HG03378 (cell line): ENCODE measurements around the gene ANO2.
"Not testable (repeated sequence)": the region's sequence is repeated elsewhere in the genome, so short reads cannot be mapped to it uniquely, and the experiment has no call there.

Experiments
- ATAC-seq: cut with Tn5 transposase; IDR thresholded peaks from one replicate; pipeline ENCODE4 v1.9.1; 2021; ENCODE audit warnings: mild to moderate bottlenecking, moderate library complexity; ENCODE audit not compliant: unreplicated experiment

The ANO2 gene

DNA sequence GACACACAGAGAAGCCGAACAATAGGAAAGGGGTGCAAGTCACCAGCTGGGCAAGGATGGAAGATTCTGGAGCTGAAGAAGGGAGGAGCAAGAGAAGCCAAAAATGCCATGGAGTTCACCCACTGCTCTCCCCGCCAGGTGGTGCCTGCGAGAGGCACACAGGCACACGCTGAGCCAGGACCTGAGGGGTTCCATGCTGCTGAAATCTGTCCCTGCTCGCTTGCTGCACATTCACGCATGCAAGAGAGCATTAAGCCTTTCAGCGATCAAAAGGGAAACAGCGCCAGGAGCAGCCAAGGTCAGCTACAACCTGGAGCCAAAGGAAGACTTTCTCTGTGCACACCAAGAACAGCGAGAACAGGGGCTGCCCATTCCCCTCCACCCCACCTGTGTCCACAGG is 104.1 kb downstream of the ANO2 start:
- no peak for ATAC-seq

DNA sequence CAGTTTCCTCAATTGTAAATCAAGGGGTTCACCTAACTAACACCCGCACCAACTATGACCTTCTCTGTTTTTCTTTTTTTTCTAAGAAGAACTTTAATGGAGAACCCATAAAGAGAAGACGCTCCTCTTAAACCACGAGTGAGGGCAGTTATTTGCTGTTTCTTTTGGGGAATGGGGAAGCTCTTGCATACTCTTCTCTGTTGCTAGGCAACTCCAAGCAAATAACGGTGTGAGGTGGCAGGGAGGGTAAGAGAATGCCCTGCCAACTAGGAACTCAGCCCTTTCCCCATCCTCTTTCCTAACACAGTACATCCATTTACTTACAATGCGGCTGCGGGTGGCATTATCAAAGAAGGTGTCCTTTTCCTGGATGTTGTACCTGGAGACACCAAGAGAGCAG is 114.9 kb downstream of the ANO2 start:
- ATAC-seq: no peak

DNA sequence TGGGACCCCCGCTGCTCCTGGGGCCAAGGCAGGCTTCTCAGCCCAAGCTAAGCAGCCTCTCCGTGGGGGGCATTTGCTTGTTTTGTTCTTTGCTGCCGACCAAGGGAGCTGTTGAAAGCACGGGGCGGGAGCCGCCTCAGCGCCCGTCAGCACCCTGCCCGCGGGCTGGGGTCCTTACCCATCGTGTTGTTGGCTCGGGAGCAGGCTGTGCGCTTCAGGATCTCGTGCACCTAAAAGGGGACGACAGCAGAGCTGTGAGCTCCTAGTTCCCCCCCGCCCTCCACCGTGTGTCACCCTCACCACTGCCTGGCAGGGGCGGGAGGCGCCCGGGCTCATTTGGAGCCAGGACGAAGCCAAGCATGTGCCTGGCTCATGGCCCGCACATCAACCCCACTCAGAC is 117.5 kb downstream of the ANO2 start:
- ATAC-seq: no peak

- ATAC-seq: not testable (repeated sequence)
Observed at GRCh38 chr12:5825761-5826160, 119.3 kb downstream of the ANO2 start.

DNA sequence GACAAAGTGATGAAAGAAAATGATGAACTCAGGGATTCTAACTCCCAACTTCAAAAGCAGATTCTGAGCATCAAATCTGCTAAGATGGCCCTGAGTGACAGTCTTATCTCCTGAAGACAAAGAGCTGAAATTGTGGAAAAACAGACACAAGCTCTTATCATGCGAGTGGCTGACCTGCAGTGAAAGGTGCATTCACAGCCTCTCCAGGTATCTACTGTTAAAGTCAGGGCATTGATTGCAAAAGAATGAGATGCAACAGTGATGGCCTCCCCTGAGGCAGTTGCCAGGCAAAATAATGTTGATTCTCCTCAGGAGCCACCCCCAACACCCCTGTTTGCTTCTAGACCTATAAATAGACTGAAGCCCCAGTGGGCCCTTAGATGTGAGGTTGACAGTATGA is 126.2 kb downstream of the ANO2 start:
- ATAC-seq: not testable (repeated sequence)

GRCh38 chr12:5817246-5817645 is 127.8 kb downstream of the ANO2 start:
- ATAC-seq: no peak

- no peak for ATAC-seq
Observed at GRCh38 chr12:5809586-5809985, 135.5 kb downstream of the ANO2 start.

DNA sequence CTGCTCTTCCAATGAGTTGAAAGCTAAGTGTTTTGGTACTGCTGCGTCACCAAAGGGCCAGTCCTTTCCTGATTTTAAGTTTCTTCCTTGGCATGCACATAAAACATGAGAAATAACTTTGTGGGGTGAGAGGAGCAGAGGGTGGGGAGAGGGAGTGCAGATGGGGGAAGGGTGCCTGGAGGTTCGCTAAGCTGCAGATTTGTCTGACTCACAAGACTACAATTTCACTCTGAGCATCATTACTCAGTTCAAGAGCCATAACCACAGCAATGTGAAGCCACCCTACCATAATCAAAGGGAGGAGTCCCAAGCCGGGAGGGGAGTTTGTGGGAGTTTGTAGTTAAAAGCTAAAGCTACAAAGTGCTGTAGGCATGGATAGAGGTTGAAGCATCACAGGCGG is 136.1 kb downstream of the ANO2 start:
- no peak for ATAC-seq

- no peak for ATAC-seq
Observed at GRCh38 chr12:5807514-5808219, 137.4 kb downstream of the ANO2 start.

DNA sequence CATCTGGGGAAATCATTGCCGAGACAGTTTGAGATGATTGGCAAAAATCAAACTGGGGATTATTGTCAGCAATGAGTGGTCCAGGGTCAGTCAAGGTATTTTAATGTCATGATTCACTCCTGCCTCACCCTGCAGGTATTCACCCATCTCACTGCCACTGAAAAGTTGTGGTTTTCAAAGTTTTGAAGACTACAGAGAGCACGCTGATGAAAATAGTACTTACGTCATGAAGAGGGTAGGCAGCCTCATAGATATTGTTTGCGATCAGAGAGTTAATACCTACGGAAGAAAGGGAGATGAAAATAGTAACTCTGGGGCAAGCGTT is 138.0 kb downstream of the ANO2 start:
- ATAC-seq: no peak

DNA sequence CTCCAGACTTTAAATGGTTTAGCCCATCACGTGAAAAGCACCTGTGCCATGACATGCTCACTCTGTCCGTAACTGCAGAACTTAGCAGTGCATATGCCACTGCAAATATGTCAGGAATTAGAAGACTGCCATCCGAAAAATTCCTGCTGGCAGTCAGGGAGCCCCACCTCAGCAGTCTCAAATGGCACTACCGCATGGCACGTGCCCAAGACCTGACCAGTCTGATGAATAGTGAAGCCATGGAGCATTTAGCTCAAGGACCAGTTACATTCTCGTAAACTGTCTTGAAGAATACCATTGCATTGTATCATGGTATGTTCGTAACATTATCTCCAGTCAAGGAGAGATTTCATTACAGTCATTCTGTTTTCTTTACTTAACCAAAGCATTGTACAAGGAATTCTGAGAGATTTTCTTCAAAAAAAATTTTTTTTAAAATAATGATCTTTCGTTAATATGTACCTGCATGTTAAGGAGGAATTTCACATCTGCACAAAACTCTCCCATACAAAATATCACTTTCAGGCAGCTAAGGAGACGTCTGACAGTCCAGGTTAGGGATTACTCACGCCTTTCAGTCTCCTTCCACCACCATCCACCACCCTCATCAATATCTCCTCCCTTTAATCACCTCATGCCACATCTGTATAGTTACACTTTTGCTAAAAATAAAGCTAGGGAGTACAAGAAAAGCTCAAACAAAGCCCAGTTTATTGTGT is 138.5 kb downstream of the ANO2 start:
- no peak for ATAC-seq

DNA sequence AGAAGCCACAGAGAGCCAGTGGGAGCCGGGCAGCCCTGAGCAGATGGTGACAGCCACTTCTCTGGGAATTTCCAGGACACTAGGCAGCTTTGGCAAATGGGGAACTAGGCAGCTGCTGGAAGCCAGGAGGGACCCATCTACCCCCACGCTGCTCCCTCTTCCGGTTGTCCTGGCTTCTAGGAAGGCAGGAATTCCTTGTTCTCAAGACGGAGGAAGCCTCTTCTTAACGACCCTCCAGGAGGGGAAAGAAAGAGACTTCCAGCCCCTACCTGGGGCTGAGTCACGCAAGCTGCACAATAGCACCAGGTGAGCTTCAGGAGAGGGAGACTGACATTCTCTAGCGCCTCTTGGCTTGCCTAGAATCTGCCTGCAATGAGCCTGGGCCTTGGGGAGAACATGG is 141.5 kb downstream of the ANO2 start:
- no peak for ATAC-seq

DNA sequence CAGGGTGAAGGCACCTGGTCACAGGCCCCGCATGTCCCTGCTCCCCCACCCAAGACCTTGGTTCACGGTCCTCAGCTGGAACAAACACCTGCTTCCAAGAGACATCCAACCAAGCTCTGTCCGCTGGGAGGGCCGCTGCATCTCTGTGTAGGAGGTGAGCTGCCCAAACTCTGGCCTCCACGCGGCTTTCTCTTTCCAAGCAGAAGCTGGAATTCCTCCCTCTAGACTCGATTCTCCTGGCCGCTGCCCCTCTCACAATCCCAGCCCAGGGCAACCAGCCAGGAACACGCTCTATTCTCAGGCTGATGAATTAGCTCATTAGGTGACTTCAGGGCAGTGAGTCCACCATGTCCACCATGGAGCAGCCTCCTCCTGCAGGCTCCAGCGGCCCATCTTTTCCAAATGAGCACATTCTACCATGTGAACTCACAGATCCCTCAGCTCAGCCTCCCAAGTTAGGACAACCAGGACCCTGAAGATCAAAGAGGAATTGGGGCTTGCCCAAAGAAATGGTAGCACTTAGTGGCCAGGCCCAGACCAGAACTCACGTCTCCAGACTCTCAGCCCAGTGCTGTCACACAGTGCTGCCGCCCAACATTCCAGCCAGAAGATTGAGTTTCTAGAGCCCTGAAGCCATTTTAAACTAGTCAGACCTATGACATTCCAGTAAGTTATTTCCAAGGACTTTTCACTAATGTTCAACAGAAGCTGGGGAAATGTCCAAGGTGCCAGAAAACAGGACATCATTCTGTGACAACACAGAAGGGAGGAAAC is 146.6 kb downstream of the ANO2 start:
- no peak for ATAC-seq

DNA sequence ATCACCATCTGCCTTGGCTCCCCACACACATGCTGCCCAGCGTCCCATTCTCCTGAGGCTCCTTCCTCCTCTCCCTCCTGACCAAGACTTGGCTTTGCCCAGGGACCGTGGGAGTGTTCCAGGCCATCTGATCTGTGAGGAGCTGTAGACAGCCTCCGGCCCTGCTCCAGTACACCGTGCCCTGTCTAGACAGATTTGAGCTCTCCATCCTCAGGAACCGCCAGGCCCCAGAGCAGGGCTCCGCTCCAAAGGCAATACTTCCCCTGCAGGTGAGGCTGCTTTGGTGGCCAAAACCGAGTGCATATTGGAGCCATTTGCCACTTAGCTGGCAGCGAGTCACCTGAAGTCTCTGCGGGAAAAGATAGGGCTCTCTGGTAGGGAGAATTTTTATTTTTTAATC is 147.4 kb downstream of the ANO2 start:
- ATAC-seq: no peak

DNA sequence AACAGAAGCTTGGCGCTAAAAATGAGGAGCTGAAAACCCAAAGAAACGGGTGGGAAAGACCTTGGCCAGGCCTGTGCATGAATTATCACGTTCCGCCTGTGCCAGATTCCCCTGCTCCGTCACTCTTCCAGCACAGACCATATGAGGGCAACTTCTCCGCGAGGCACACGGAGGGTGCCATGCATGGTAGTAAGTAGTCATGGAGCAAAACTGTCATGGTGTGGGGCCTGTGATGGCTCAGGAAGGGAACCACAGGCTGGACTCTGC is 148.2 kb downstream of the ANO2 start:
- no peak for ATAC-seq

- ATAC-seq: no peak
Observed at GRCh38 chr12:5796171-5796958, 148.7 kb downstream of the ANO2 start.

- no peak for ATAC-seq
Observed at GRCh38 chr12:5794156-5794555, 150.9 kb downstream of the ANO2 start.

DNA sequence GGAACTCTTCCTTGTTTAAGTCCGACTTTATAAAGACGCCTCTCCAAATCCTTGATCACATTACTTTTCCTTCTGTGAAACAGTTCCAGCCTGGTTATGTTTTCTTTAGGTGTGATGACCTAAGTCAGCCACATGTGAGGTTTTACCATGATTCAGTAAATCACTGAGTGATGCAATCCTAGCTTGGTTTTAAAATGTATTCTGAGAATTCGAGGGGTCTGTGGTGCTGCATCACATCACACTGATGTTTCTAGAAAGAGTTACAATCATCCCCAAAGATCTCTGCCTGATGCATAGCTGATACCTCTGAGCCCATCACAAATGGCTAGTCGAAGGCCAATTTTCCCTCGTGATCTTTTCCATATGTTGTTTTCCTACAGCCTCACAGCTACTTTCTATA is 152.7 kb downstream of the ANO2 start:
- no peak for ATAC-seq

GRCh38 chr12:5789469-5789968 is 155.5 kb downstream of the ANO2 start:
- ATAC-seq: no peak

GRCh38 chr12:5787828-5788227 is 157.2 kb downstream of the ANO2 start:
- no peak for ATAC-seq

DNA sequence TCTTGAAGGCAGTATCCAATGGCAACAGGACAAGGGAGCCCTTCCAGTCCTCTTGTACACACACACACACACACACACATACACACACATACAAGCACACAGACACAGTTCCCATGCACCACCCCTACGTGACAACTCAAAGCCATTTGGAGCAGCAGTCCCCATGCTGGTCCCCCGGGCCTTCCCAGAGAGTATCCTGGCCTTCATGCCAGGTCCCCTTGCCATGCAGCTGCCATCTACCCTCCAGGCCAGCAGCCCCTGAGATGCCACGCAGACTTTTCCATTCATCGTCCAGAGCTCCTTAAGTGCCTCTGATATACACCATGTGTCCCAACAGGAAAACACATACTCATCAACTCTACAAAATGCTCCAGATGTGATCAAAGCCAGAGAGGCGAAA is 159.5 kb downstream of the ANO2 start:
- no peak for ATAC-seq
